ENCODE measurements around the gene DNAJC1.

GRCh38 chr10:21732067-21732772 lies 271.3 kb downstream of the DNAJC1 start:
- TF ChIP-seq CEBPB (IDR thresholded peaks at IDR 0.05; ENCODE audit: low read depth, low read length) = no peak
- TF ChIP-seq POLR2A (IDR thresholded peaks at IDR 0.05; ENCODE audit: low read depth, low read length) = no peak
- peak; percentile 91 for TF ChIP-seq SMC3 (IDR thresholded peaks at IDR 0.05; ENCODE audit: low read depth, low read length)
- TF ChIP-seq, protein P1, sequence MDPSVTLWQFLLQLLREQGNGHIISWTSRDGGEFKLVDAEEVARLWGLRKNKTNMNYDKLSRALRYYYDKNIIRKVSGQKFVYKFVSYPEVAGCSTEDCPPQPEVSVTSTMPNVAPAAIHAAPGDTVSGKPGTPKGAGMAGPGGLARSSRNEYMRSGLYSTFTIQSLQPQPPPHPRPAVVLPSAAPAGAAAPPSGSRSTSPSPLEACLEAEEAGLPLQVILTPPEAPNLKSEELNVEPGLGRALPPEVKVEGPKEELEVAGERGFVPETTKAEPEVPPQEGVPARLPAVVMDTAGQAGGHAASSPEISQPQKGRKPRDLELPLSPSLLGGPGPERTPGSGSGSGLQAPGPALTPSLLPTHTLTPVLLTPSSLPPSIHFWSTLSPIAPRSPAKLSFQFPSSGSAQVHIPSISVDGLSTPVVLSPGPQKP (IDR thresholded peaks at IDR 0.05; ENCODE audit: borderline replicate concordance, low read depth, low read length) = no peak
- TF ChIP-seq, protein P2, sequence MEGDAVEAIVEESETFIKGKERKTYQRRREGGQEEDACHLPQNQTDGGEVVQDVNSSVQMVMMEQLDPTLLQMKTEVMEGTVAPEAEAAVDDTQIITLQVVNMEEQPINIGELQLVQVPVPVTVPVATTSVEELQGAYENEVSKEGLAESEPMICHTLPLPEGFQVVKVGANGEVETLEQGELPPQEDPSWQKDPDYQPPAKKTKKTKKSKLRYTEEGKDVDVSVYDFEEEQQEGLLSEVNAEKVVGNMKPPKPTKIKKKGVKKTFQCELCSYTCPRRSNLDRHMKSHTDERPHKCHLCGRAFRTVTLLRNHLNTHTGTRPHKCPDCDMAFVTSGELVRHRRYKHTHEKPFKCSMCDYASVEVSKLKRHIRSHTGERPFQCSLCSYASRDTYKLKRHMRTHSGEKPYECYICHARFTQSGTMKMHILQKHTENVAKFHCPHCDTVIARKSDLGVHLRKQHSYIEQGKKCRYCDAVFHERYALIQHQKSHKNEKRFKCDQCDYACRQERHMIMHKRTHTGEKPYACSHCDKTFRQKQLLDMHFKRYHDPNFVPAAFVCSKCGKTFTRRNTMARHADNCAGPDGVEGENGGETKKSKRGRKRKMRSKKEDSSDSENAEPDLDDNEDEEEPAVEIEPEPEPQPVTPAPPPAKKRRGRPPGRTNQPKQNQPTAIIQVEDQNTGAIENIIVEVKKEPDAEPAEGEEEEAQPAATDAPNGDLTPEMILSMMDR (conservative IDR thresholded peaks at IDR 0.05; ENCODE audit: low read depth, low read length) = peak; percentile 93

Data from IMR-90 (cell line).